ENCODE data around the gene OR4C3.

DNA sequence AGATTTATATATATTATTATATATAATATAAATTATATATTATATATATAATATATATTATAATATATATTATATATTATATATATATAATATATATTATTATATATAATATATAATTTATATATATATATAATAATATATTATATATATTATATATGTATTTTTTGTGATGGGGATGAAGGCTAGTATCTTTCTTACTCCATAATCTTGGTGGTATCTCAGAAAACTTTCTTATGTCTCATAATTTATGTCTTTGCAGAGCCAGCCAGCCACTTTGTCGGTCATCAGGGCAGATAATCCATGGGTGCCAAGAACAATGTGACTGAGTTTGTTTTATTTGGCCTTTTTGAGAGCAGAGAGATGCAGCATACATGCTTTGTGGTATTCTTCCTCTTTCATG is 18.8 kb upstream of the OR4C3 start, which contains the start of gene OR4S1:
- TF ChIP-seq, protein P1, sequence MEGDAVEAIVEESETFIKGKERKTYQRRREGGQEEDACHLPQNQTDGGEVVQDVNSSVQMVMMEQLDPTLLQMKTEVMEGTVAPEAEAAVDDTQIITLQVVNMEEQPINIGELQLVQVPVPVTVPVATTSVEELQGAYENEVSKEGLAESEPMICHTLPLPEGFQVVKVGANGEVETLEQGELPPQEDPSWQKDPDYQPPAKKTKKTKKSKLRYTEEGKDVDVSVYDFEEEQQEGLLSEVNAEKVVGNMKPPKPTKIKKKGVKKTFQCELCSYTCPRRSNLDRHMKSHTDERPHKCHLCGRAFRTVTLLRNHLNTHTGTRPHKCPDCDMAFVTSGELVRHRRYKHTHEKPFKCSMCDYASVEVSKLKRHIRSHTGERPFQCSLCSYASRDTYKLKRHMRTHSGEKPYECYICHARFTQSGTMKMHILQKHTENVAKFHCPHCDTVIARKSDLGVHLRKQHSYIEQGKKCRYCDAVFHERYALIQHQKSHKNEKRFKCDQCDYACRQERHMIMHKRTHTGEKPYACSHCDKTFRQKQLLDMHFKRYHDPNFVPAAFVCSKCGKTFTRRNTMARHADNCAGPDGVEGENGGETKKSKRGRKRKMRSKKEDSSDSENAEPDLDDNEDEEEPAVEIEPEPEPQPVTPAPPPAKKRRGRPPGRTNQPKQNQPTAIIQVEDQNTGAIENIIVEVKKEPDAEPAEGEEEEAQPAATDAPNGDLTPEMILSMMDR (IDR thresholded peaks at IDR 0.05; ENCODE audit: low read depth, low read length, missing input control), result no peak
- TF ChIP-seq YY1 (IDR thresholded peaks at IDR 0.05), result no peak
- TF ChIP-seq, protein P2, sequence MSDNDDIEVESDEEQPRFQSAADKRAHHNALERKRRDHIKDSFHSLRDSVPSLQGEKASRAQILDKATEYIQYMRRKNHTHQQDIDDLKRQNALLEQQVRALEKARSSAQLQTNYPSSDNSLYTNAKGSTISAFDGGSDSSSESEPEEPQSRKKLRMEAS (IDR thresholded peaks at IDR 0.05), result no peak
- TF ChIP-seq TAF1 (conservative IDR thresholded peaks at IDR 0.05), result no peak
- TF ChIP-seq SP1 (IDR thresholded peaks at IDR 0.05), result no peak
- TF ChIP-seq, protein P3, sequence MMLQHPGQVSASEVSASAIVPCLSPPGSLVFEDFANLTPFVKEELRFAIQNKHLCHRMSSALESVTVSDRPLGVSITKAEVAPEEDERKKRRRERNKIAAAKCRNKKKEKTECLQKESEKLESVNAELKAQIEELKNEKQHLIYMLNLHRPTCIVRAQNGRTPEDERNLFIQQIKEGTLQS (IDR thresholded peaks at IDR 0.05), result no peak
- no peak for TF ChIP-seq GABPA (IDR thresholded peaks at IDR 0.05 in 1 of 2, conservative IDR thresholded peaks at IDR 0.05 in 1 of 2)
